NK-92 treated with Interleukin-12 subunit alpha and Interleukin-12 subunit beta, amount 100 ng/mL, for 24 hours (cell line): ENCODE measurements around the gene NAA80.
A peak's percentile ranks its signal among the peaks of the same experiment; 100 is the strongest.
"Not testable (repeated sequence)": the region's sequence is repeated elsewhere in the genome, so short reads cannot be mapped to it uniquely, and the experiment has no call there.

Experiments
- DNase-seq: peaks from one replicate; lab custom pipeline; 2025; lab: John Stamatoyannopoulos, UW

Gene NAA80

GRCh38 chr3:50270422-50271224, 28.6 kb downstream of the NAA80 start:
- no peak for DNase-seq

- no peak for DNase-seq
Measured at GRCh38 chr3:50269977-50270413, 29.2 kb downstream of the NAA80 start.

GRCh38 chr3:50269460-50269859, 29.7 kb downstream of the NAA80 start:
- no peak for DNase-seq

GRCh38 chr3:50268703-50269451, 30.3 kb downstream of the NAA80 start, which contains the start of gene SEMA3B:
SEMA3B (plus strand) TSS chr3:50269147; CDS start chr3:50269241, 94 bp downstream.
- no peak for DNase-seq

- DNase-seq = no peak
Measured at GRCh38 chr3:50268276-50268675, 30.9 kb downstream of the NAA80 start.

GRCh38 chr3:50267280-50267913, 31.8 kb downstream of the NAA80 start:
- no peak for DNase-seq

- DNase-seq = no peak
Measured at GRCh38 chr3:50266836-50267235, 32.4 kb downstream of the NAA80 start.

- DNase-seq = no peak
Measured at GRCh38 chr3:50266017-50266416, 33.2 kb downstream of the NAA80 start.

- DNase-seq = no peak
Measured at GRCh38 chr3:50265571-50265970, 33.6 kb downstream of the NAA80 start.

- DNase-seq = no peak
Measured at GRCh38 chr3:50264964-50265485, 34.2 kb downstream of the NAA80 start.

GRCh38 chr3:50264383-50264963, 34.7 kb downstream of the NAA80 start:
- DNase-seq = no peak

GRCh38 chr3:50263478-50264382, 35.5 kb downstream of the NAA80 start:
- no peak for DNase-seq

GRCh38 chr3:50262778-50263177, 36.4 kb downstream of the NAA80 start:
- DNase-seq = no peak

GRCh38 chr3:50262200-50262599, 37.0 kb downstream of the NAA80 start:
- DNase-seq = not testable (repeated sequence)

- no peak for DNase-seq
Measured at GRCh38 chr3:50261505-50261904, 37.7 kb downstream of the NAA80 start.

GRCh38 chr3:50260942-50261441, 38.2 kb downstream of the NAA80 start:
- DNase-seq = no peak

- peak; percentile 55 for DNase-seq
Measured at GRCh38 chr3:50260027-50260941, 38.9 kb downstream of the NAA80 start.

GRCh38 chr3:50259432-50260026, 39.7 kb downstream of the NAA80 start:
- DNase-seq = no peak

GRCh38 chr3:50258979-50259378, 40.2 kb downstream of the NAA80 start:
- DNase-seq = no peak
